Endothelial cell of umbilical vein (primary cell): Measurements from ENCODE around the gene COTL1. TPM values are rescaled to one million over a fixed set of nuclear protein-coding genes. Genes with fewer than 3 reads are reported as not detected.

Experiments
- BruUV-seq: library from RNA; stranded (reverse); fragments of 400-500 nt; replicated peaks from 2 replicates; lab custom pipeline; 2021; lab: Mats Ljungman, UMichigan
- CTCF ChIA-PET: fragments of 300-600, 350-600 bp; sonication (Branson Sonifier 250); formaldehyde crosslinking; loops from one replicate; lab custom pipeline; 2021; ENCODE audit warnings: antibody characterized with exemption, inconsistent platforms; lab: Charles Lee
- POLR2A ChIA-PET: fragments of 300-600, 350-600 bp; sonication (Branson Sonifier 250); formaldehyde crosslinking; loops from one replicate; lab custom pipeline; 2021; ENCODE audit warnings: antibody characterized with exemption, inconsistent platforms; lab: Charles Lee
- DNase-seq: peaks from one replicate; pipeline ENCODE4 v3.0.0-alpha.2; 2011; ENCODE audit warnings: low read depth, low spot score
- FAIRE-seq: peaks from 2 replicates; lab custom pipeline; 2011; peaks lifted over from hg19 to GRCh38; lab: Jason Lieb, UNC
- H2AFZ ChIP-seq: 2 replicates; pipeline ENCODE4 v1.6.0; 2012; ENCODE audit warnings: low read depth, low read length, control low read depth, inconsistent platforms
- H3K27ac ChIP-seq: 2 replicates; pipeline ENCODE4 v1.5.1; 2011; ENCODE audit warnings: low read depth, mild to moderate bottlenecking, control low read depth, low read length, moderate library complexity; ENCODE audit not compliant: insufficient read depth
- H3K27me3 ChIP-seq, 2 experiments: 2 replicates each; pipeline versions ENCODE4 v1.6.0 to v1.6.1; 2011; ENCODE audit warnings: low read length in 2 of 2, mixed read lengths in 1 of 2; ENCODE audit not compliant: control insufficient read depth in 2 of 2, insufficient read depth in 2 of 2
- H3K36me3 ChIP-seq, 2 experiments: 2 replicates in 1 of 2; 3 replicates in 1 of 2; pipeline ENCODE4 v1.5.1; 2011; ENCODE audit warnings: low read length in 2 of 2, mild to moderate bottlenecking in 1 of 2, moderate library complexity in 1 of 2; ENCODE audit not compliant: control insufficient read depth in 2 of 2, insufficient read depth in 2 of 2; ENCODE audit errors: extremely low read depth in 1 of 2
- H3K4me1 ChIP-seq: 3 replicates; pipeline ENCODE4 v1.5.1; 2011; ENCODE audit warnings: mild to moderate bottlenecking, low read length; ENCODE audit not compliant: control insufficient read depth, insufficient read depth; ENCODE audit errors: extremely low read depth
- H3K4me2 ChIP-seq: 2 replicates; pipeline ENCODE4 v1.6.1; 2011; ENCODE audit warnings: low read length, control low read depth, mixed read lengths; ENCODE audit not compliant: insufficient read depth
- H3K4me3 ChIP-seq, 3 experiments: fragments of 200-600 bp in 1 of 3; sonication (generic), shearing (Covaris generic) in 1 of 3; replicated peaks in 1 of 3; 2 replicates each; pipeline ENCODE4 v1.5.1; 2011 to 2016; ENCODE audit warnings: control low read depth in 3 of 3, low read length in 3 of 3, mild to moderate bottlenecking in 2 of 3, inconsistent platforms in 1 of 3, low read depth in 1 of 3, moderate library complexity in 1 of 3; ENCODE audit not compliant: insufficient read depth in 1 of 3
- H3K79me2 ChIP-seq: 2 replicates; pipeline ENCODE4 v1.6.0; 2012; ENCODE audit warnings: low read length, inconsistent platforms; ENCODE audit not compliant: control insufficient read depth, insufficient read depth
- H3K9ac ChIP-seq: replicated peaks from 2 replicates; pipeline ENCODE3; 2011; ENCODE audit warnings: low read length, control low read depth; ENCODE audit not compliant: insufficient read depth; ENCODE audit errors: extremely low read depth
- H3K9me1 ChIP-seq: replicated peaks from 3 replicates; pipeline ENCODE4 v1.6.0; 2011; ENCODE audit warnings: mild to moderate bottlenecking, low read length; ENCODE audit not compliant: control insufficient read depth, insufficient read depth; ENCODE audit errors: extremely low read depth
- H3K9me3 ChIP-seq: replicated peaks from 2 replicates; pipeline ENCODE4 v1.5.1; 2012; ENCODE audit warnings: low read length, inconsistent platforms; ENCODE audit not compliant: control insufficient read depth, insufficient read depth
- H4K20me1 ChIP-seq: replicated peaks from 2 replicates; pipeline ENCODE3; 2011; ENCODE audit warnings: mild to moderate bottlenecking, low read length; ENCODE audit not compliant: control insufficient read depth, insufficient read depth; ENCODE audit errors: extremely low read depth
- EZH2 ChIP-seq: IDR thresholded peaks from 2 replicates; pipeline ENCODE4 v1.6.1; 2012; ENCODE audit warnings: borderline replicate concordance, low read depth, mild to moderate bottlenecking, moderate library complexity, low read length, inconsistent platforms; ENCODE audit not compliant: severe bottlenecking
- FOS ChIP-seq: IDR thresholded peaks from 2 replicates; pipeline ENCODE4 v1.6.1; 2011; ENCODE audit warnings: mild to moderate bottlenecking, low read length, moderate library complexity, borderline replicate concordance; ENCODE audit not compliant: insufficient read depth
- GATA2 ChIP-seq: IDR thresholded peaks from 2 replicates; pipeline ENCODE4 v1.7.0; 2011; ENCODE audit warnings: low read depth, mild to moderate bottlenecking, moderate library complexity, mixed read lengths, low read length; ENCODE audit not compliant: insufficient read length, insufficient read depth
- JUN ChIP-seq: IDR thresholded peaks from 2 replicates; pipeline ENCODE4 v1.6.1; 2011; ENCODE audit warnings: borderline replicate concordance, low read depth; ENCODE audit not compliant: insufficient read length, insufficient read depth
- MYC ChIP-seq: IDR thresholded peaks from one replicate; pipeline ENCODE4 v1.6.1; 2011; ENCODE audit warnings: mild to moderate bottlenecking, low read depth, low read length
- POLR2A ChIP-seq: IDR thresholded peaks from 2 replicates; pipeline ENCODE4 v1.6.1; 2012; ENCODE audit warnings: low read depth, mild to moderate bottlenecking, control low read depth, low read length
- POLR2AphosphoS5 ChIP-seq: IDR thresholded peaks from 2 replicates; pipeline ENCODE4 v1.6.1; 2012; ENCODE audit warnings: low read depth, mild to moderate bottlenecking, control low read depth, low read length, moderate library complexity; ENCODE audit not compliant: insufficient read depth
- dilution Hi-C: fragments of 300-500 bp; cut with MboI; formaldehyde crosslinking; loops from one replicate; pipeline ENCODE4 v1.15.0; 2019; ENCODE audit warnings: low sequenced_read_pairs; ENCODE audit not compliant: extremely low pct_ligation_motif_present
- intact Hi-C: fragments of 100-400 bp; cut with micrococcal nuclease; formaldehyde crosslinking; loops from one replicate; pipeline ENCODE4 v1.10.0; 2022
- polyA plus RNA-seq, 4 experiments: library from polyadenylated mRNA; depleted of rRNA in 3 of 4; stranded (reverse) in 3 of 4; unstranded in 1 of 4; fragments of >200 nt; gene quantifications; 2 replicates each; pipeline versions ENCODE4 v1.2.1 to v1.2.3, GENCODE V29; 2011 to 2012; ENCODE audit warnings: missing spikeins in 1 of 4
- total RNA-seq: library from RNA; stranded (reverse); gene quantifications from 2 replicates; pipeline ENCODE4 v1.2.3, GENCODE V29; 2021
- TF ChIP-seq, protein P1 (sequence below), 2 donors: IDR thresholded peaks; 1 replicate in 1 of 2; 2 replicates in 1 of 2; pipeline ENCODE4 v1.5.1; 2011; ENCODE audit warnings: low read length in 2 of 2, mild to moderate bottlenecking in 2 of 2, moderate library complexity in 2 of 2, control low read depth in 1 of 2, inconsistent platforms in 1 of 2, low read depth in 1 of 2; ENCODE audit not compliant: insufficient read depth in 1 of 2; ENCODE audit errors: extremely low read depth in 1 of 2
- TF ChIP-seq, protein P2 (sequence below): IDR thresholded peaks from 2 replicates; pipeline ENCODE4 v1.6.1; 2011; ENCODE audit not compliant: insufficient read depth, insufficient read length

Gene COTL1
- total and polyA plus RNA-seq, 2 donors (not counting 3 experiments of a cell fraction or from before 2014, with no cell fraction given) = 90.0 to 200 TPM

DNA sequence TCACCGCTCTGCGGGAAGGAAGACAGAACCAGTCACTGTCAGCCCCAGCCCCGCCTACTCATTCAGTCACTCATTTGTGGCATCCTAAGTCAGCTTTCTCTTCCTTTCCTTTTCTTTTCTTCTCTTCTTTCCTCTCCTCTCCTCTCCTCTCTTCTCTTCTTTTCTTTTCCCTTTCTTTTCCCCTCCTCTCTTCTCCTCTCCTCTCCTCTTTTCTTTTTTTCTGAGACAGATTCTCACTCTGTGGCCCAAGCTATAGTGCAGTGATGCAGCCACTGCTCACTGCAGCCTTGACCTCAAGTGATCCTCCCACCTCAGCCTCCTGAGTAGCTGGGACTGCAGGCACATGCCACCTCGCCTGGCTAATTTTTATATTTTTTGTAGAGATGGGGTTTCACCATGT lies 19.8 kb upstream of the COTL1 start:
- Histone ChIP-seq H3K4me2 (no peak overlapping the region), H3K36me3 (no peaks in the 10 kb centered on the region), H3K27me3 (no peaks in the 10 kb centered on the region), H2AFZ (no peak overlapping the region), H3K4me3 (no peak overlapping the region), H3K79me2 (no peaks in the 10 kb centered on the region), H3K9me3 (no peaks in the 10 kb centered on the region), H3K9me1 (no peaks in the 10 kb centered on the region), H3K4me1 (no peaks in the 10 kb centered on the region), H4K20me1 (no peaks in the 10 kb centered on the region), H3K27ac (no peak overlapping the region), H3K9ac (no peak overlapping the region)
- CTCF ChIA-PET = interaction anchor here (1.0 to 2.9 kb wide), 5 partner anchors 9 to 127 kb away, joined by 3 to 9 read pairs (median 4); no protein-coding TSS in a partner anchor
- dilution Hi-C loops = no loop called here
- BruUV-seq = no TSS peak
- FAIRE-seq (no peak), DNase-seq (no peak)
- POLR2A ChIA-PET = no interaction called here
- no peak for TF ChIP-seq POLR2A
- TF ChIP-seq, protein P1, sequence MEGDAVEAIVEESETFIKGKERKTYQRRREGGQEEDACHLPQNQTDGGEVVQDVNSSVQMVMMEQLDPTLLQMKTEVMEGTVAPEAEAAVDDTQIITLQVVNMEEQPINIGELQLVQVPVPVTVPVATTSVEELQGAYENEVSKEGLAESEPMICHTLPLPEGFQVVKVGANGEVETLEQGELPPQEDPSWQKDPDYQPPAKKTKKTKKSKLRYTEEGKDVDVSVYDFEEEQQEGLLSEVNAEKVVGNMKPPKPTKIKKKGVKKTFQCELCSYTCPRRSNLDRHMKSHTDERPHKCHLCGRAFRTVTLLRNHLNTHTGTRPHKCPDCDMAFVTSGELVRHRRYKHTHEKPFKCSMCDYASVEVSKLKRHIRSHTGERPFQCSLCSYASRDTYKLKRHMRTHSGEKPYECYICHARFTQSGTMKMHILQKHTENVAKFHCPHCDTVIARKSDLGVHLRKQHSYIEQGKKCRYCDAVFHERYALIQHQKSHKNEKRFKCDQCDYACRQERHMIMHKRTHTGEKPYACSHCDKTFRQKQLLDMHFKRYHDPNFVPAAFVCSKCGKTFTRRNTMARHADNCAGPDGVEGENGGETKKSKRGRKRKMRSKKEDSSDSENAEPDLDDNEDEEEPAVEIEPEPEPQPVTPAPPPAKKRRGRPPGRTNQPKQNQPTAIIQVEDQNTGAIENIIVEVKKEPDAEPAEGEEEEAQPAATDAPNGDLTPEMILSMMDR (IDR thresholded peaks at IDR 0.05; ENCODE audit: extremely low read depth in 1 of 2, insufficient read depth in 1 of 2, low read depth in 1 of 2, low read length in 2 of 2) = no peak
- no peak for TF ChIP-seq FOS
- TF ChIP-seq MYC = no peak
- TF ChIP-seq, protein P2, sequence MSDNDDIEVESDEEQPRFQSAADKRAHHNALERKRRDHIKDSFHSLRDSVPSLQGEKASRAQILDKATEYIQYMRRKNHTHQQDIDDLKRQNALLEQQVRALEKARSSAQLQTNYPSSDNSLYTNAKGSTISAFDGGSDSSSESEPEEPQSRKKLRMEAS = no peak
- TF ChIP-seq EZH2 = no peak
- TF ChIP-seq POLR2AphosphoS5 = no peak
- TF ChIP-seq JUN = no peak
- TF ChIP-seq GATA2 = no peak
- intact Hi-C loops = no loop called here
